ENCODE measurements around the gene CYBRD1.
A peak's percentile ranks its signal among the peaks of the same experiment; 100 is the strongest.

CYBRD1 gene

DNA sequence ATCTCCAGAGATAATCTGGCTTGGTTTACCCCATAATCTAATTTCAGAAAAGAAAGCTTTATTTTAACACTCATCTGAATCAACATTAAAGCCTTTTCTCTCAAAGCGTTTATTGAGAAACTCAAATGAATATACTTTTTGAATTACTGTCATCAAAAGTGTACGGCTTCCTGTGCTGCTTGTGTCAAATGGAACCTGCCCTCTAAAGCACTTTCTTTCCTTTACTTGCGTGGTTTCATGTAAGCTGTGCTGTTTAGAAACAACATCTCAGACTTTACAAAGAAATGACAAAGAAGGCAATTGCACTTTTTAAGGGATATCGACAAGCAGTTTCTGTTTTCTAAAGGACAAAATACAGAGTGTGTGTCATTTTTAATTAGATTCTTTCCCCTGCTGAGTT is 35.1 kb downstream of the CYBRD1 start:
- no peak for DNase-seq

GRCh38 chr2:171563301-171563700 is 41.0 kb downstream of the CYBRD1 start:
- DNase-seq, result no peak

DNA sequence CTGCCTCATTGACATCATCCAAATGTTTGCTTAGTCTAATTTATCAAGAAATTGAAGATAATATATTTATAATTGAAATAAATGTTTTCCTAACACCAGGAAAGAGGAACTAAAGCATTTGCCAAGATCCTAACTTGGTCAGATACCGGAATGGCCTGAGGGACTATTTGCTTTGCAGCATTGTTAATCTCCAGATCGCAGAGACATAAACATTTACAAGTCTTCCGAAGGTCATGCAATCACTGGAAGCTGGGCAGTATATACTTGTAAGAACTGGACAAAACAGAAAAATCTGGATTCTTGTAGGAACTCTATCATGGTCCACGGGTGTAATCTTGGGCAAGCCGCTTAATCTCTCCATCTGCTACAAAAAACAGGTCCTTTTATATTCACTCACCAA is 42.2 kb downstream of the CYBRD1 start:
- DNase-seq, result no peak

DNA sequence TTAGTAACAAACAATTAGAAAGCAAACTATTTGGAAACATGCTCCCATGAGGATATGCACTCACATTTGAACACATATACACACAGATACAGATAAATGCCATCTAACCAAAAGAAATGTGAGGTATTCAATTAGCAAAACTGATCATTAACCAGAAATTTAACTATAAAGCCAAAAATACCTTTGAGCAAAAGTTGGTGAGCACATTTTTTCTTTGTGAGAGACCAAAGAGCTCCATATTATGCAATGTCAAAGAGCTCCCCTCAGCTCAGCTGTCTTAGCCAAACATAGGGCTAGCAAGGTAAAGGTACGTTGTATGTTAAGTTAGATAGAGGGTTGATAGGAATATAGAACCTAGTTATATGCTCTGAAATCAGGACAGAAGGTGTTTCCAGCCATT is 43.8 kb downstream of the CYBRD1 start:
- DNase-seq, result no peak

DNA sequence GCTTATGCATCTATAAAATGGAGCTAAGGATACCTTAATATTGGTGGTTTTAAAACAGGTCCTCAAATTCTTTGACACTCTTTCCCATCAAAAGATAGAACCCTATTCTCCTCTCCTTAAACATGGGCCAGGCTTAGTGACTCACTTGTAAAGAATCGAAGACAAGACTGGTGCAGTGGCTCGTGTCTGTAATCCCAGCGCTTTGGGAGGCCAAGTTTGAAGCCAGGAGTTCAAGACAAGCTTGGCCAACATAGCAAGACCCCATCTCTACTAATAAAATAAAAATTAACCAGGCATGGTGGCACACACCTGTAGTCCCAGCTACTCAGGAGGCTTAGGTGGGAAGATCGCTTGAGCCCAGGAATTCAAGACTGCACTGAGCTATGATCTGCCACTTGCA is 44.5 kb downstream of the CYBRD1 start:
- DNase-seq, result no peak

DNA sequence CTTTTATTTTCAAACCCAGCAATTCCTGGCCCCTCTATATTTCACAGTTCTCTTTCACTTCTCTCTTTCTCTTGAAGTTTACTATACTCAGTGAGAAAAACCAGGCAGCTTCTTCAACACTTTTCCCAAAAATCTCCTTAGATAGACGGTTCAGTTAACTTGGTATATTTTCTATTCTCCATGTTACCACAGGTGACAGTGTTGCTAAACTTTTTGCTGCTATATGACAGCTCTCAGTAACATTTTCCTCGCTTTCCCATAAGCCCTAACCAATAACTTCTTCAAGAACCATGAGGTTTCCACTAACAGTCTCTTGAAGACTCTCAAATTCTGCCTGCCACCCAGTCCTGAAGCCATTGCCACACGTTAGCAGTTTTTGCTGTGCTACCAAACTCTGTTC is 45.8 kb downstream of the CYBRD1 start:
- DNase-seq, result no peak

DNA sequence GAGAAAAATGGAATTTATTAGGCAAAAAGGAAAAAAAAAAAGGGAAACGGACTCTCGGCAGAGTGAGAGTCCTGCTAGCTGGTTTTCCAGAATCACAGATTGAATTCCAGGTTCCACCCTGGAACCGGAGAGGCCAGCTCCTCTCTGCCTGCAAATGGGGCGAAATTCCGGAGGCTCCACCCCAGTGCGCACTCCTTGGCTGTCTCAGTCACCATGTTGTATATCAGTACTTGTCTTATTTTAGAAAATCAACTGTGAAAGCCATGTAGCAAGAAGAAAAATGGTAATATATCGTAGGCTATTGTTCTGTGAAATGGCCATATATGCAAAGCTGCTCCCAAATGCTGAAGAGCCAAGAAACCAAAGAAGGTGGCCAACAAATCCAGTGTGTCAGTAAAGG is 49.4 kb downstream of the CYBRD1 start:
- DNase-seq, result no peak

DNA sequence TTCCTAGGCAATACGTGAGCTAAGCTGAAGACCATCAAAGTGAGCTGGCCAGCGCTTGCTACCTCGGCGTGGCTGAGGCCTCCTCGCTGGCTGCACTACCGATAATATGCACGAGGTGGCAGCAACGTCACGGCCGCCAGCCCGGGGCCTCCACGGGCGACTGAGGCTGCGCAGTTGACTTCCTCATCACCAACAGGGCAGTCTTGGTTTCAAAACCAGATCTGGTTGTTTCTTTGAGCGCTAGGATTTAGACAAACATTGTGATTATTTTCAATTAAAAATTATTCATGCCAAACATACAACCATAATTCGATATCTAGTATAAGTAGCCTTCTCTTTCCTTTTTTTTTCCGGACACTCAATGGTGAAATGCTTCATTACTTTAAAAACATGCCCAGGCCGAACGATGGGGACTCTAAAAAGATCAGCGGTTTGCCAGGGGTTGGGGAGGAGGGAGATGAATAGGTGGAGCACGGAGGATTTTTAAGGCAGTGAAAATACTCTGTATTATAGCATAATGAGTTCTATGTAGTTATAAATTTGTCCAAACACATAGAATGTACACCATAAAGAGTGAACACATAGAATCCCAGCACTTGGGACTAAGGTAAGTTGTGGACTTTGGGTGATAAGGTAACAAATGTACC is 52.0 kb downstream of the CYBRD1 start:
- DNase-seq, result peak; percentile 40

- DNase-seq, result no peak
Measured at GRCh38 chr2:171575606-171576005, 53.3 kb downstream of the CYBRD1 start.

DNA sequence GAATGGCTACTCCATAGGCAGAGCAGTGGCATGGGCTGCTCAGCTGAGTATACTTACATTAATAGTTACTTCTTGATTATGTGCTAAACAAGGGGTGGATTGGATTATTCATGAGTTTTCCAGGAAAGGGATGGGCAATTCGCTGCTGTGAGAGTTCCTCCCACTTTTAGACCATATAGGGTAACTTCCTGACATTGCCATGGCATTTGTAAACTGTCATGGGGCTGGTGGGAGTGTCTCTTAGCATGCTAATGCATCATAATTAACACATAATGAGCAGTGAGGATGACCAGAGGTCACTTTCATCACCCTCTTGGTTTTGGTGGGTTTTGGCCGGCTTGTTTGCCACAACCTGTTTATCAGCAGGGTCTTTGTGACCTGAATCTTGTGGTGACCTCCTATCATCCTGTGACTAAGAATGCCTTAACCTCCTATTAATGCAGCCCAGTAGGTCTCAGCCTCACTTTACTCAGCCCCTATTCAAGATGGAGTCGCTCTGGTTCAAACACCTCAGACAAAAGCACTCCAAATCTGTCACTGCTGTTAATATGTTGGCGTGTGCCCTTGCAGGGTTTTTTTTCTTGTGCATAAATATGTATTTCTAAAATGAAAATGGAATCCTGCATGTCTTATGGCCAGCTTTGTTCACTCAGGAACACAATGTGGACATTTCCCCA is 56.0 kb downstream of the CYBRD1 start:
- DNase-seq, result no peak

DNA sequence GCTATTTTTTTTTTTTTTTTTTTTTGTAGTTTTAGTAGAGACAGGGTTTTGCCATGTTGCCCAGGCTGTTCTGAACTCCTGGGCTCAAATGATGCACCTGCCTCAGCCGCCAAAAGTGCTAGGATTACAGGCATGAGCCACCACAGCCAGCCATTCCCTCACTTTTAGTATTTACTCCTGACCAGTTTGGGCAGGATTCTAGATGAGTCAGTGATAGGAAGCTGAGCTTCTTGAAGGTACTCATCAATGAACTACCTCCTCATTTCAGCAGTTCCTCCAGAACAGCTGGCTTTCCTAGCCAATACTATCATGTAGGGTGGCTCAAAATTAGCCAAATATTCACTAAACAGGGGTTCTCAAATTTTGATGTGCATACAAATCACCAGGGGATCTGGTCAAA is 57.2 kb downstream of the CYBRD1 start:
- DNase-seq, result no peak

- no peak for DNase-seq
Measured at GRCh38 chr2:171583566-171583965, 61.3 kb downstream of the CYBRD1 start.

GRCh38 chr2:171584001-171584400 is 61.7 kb downstream of the CYBRD1 start:
- no peak for DNase-seq

DNA sequence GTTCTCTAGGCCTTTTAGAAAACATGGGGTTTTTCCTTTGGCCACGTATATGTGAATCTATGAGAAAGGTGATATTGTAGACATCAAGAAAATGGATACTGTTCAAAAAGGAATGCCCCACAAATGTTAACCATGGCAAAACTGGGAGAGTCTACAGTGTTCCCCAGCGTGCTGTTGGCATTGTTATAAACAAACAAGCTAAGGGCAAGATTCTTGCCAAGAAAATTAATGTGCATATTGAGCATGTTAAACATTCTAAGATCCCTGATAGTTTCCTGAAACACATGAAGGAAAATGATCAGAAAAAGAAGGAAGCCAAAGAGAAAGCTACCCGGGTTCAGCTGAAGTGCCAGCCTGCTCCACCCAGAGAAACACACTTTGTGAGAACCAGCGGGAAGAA is 64.9 kb downstream of the CYBRD1 start:
- no peak for DNase-seq

GRCh38 chr2:171587567-171587966 is 65.3 kb downstream of the CYBRD1 start:
- DNase-seq, result no peak

DNA sequence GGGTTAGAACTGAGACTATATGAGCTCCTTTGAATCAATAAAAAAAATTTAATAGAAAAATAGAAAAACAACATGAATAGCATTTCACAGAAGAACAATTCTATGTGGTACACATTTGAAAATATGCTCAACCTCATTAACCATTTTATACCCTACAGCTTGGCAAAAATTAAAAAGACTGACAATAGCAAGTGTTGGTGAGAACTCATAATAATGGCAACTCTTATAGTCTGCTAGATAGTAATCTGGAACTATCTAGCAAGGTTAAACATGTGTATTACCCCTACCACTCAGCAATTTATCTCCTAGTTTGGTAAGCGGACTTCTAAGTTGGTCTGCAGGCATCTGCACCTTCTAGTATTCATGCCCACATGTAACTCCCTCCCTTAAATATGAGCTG is 67.8 kb downstream of the CYBRD1 start:
- DNase-seq, result no peak

- no peak for DNase-seq
Measured at GRCh38 chr2:171592036-171592555, 69.8 kb downstream of the CYBRD1 start.

GRCh38 chr2:171595456-171595855 is 73.2 kb downstream of the CYBRD1 start:
- DNase-seq, result no peak

DNA sequence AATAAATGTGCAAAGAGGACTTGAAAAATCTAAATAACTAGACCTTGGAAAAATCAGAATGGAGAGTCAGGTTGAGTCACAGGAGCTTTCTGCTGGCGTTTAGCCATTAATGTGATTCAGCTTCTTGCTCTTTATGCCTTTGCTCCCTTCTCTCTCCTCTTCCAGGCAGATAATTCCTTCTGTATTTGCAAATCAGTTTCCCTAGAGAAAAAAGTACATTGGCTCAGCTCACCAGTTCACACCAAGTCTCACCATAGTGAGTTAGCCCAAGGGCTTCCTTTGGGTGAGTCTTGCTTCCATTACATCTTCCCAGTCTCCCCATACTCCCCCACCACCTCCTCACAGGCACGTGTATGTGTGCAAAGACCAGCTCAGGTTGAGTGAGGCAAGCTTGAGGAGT is 73.6 kb downstream of the CYBRD1 start:
- no peak for DNase-seq

DNA sequence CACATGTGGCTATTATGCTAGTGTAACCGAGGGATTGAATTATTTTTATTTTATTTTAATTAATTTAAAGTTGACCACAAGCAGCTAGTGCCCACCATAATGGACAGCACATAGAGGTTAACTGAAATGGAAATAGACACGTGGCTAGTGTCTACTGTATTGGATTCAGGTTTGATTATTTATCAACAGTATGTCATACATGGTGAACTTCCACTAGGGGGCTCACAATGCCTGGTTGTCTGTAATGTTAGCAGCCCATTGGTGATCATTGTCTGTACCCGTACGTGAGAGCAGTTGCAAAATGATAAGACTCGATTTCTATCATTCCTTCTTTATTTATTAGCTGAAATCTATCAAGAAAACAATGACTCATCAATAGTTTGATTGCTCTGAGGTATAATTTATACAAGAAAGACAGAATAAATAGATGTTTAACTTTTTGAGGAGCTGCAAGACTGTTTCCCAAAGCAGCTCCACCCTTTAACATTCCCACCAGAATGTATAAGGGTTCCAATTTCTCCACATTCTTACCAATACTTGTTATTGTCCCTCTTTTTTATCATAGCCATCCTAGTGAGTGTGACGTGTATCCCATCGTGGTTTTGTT is 76.5 kb downstream of the CYBRD1 start:
- DNase-seq, result no peak

GRCh38 chr2:171600126-171600525 is 77.9 kb downstream of the CYBRD1 start:
- DNase-seq, result no peak

DNA sequence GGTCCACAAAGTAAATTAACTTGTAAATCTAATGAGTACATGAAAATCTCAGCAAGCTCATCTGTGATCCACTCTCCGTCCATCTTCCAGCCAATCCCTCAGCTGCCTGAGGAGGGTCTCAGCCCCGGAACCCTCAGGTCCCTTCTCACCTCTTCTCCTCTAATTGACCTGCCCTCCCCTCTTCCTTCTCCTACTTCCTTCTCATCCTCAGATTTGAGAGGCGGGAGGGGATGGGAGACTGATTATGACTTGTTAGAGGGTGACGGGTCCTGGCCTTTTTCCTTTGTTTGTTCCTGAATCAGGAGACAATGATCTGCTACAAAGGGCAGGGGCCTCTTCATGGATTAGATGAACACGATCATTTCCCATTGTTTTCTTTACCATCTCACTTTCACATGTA is 80.1 kb downstream of the CYBRD1 start:
- no peak for DNase-seq
